Activated CD8-positive, alpha-beta memory T cell treated with anti-CD3 and anti-CD28 coated beads, Interleukin-2, amount 10 ng/mL, durations not matched to agents 7 days and 5 days (primary cell): ENCODE data around the gene CASTOR1. TPM values are rescaled to one million over a fixed set of nuclear protein-coding genes. Genes with fewer than 3 reads are reported as not detected.

ENCODE experiments used
- ATAC-seq: fragments of 150-1000 bp; cut with Tn5 transposase; one replicate; pipeline ENCODE4 v1.10.0; 2021; ENCODE audit warnings: moderate library complexity
- CTCF ChIA-PET: fragments of 350-600 bp; sonication (Branson Sonifier 250); formaldehyde crosslinking; loops from one replicate; lab custom pipeline; 2021; ENCODE audit warnings: antibody characterized with exemption; lab: Charles Lee
- DNase-seq: peaks from one replicate; pipeline ENCODE4 v3.0.0-alpha.2; 2020
- H3K27ac Mint-ChIP-seq: one replicate; pipeline ENCODE4 v1.8.0; 2021; ENCODE audit warnings: mild to moderate bottlenecking, mixed read lengths
- H3K27me3 Mint-ChIP-seq: one replicate; pipeline ENCODE4 v1.8.0; 2021; ENCODE audit warnings: mixed read lengths
- H3K36me3 Mint-ChIP-seq: one replicate; pipeline ENCODE4 v1.8.0; 2021; ENCODE audit warnings: mild to moderate bottlenecking, mixed read lengths
- H3K4me1 Mint-ChIP-seq: one replicate; pipeline ENCODE4 v1.8.0; 2021; ENCODE audit warnings: mixed read lengths
- H3K4me3 Mint-ChIP-seq: one replicate; pipeline ENCODE4 v1.8.0; 2021; ENCODE audit warnings: mild to moderate bottlenecking, moderate library complexity, mixed read lengths
- H3K9me3 Mint-ChIP-seq: one replicate; pipeline ENCODE4 v1.8.0; 2022; ENCODE audit warnings: low read depth, mixed read lengths
- total RNA-seq, 2 experiments: library from RNA; stranded (reverse); gene quantifications; one replicate each; pipeline ENCODE4 v1.2.3, GENCODE V29; 2021

Gene CASTOR1
- total RNA-seq, 2 experiments from 2014 or later = 8.7 to 10.2 TPM

- no peaks in the 10 kb centered on the region for H3K9me3 Mint-ChIP-seq
- CTCF ChIA-PET = interaction anchor here (1.5 kb wide), 2 partner anchors 13 to 139 kb away, joined by 3 to 10 read pairs; no protein-coding TSS in a partner anchor
- ATAC-seq (no peak), DNase-seq (no peak)
- H3K27me3 Mint-ChIP-seq = peaks cover 3% of the 10 kb centered on the region
- peak overlapping the region; percentile 92 for H3K4me3 Mint-ChIP-seq
- H3K4me1 Mint-ChIP-seq = peaks cover 81% of the 10 kb centered on the region
- H3K36me3 Mint-ChIP-seq = peaks cover 28% of the 10 kb centered on the region
- no peak overlapping the region for H3K27ac Mint-ChIP-seq
Measured at GRCh38 chr22:30247974-30248373, 41.3 kb downstream of the CASTOR1 start.

GRCh38 chr22:30247561-30247960 lies 41.7 kb downstream of the CASTOR1 start:
- CTCF ChIA-PET = interaction anchor here (1.5 kb wide), 1 partner anchor 139 kb away, joined by 10 read pairs; no protein-coding TSS in a partner anchor
- ATAC-seq (no peak), DNase-seq (no peak)
- H3K4me3 Mint-ChIP-seq = peak overlapping the region; percentile 92
- peaks cover 32% of the 10 kb centered on the region for H3K36me3 Mint-ChIP-seq
- H3K4me1 Mint-ChIP-seq = peaks cover 81% of the 10 kb centered on the region
- peak overlapping the region; percentile 77 for H3K27ac Mint-ChIP-seq
- H3K9me3 Mint-ChIP-seq = no peaks in the 10 kb centered on the region
- H3K27me3 Mint-ChIP-seq = peaks cover 3% of the 10 kb centered on the region

GRCh38 chr22:30246814-30247376 lies 42.4 kb downstream of the CASTOR1 start:
- H3K36me3 Mint-ChIP-seq = peaks cover 35% of the 10 kb centered on the region
- DNase-seq (no peak), ATAC-seq (peak; percentile 28)
- H3K9me3 Mint-ChIP-seq = no peaks in the 10 kb centered on the region
- CTCF ChIA-PET = interaction anchor here (1.5 to 1.6 kb wide), 5 partner anchors 8 to 135 kb away, joined by 4 to 6 read pairs (median 5); no protein-coding TSS in a partner anchor
- H3K4me3 Mint-ChIP-seq = peak overlapping the region; percentile 92
- peak overlapping the region; percentile 77 for H3K27ac Mint-ChIP-seq
- peaks cover 78% of the 10 kb centered on the region for H3K4me1 Mint-ChIP-seq
- peaks cover 3% of the 10 kb centered on the region for H3K27me3 Mint-ChIP-seq

GRCh38 chr22:30245985-30246813 lies 43.1 kb downstream of the CASTOR1 start, which contains the start of gene LIF:
Gene LIF (minus strand): TSS chr22:30246759. CDS start chr22:30246695, 64 bp downstream.
- peaks cover 75% of the 10 kb centered on the region for H3K4me1 Mint-ChIP-seq
- peaks cover 38% of the 10 kb centered on the region for H3K36me3 Mint-ChIP-seq
- peak within 1 kb of the TSS; percentile 92 for H3K4me3 Mint-ChIP-seq
- peak within 1 kb of the TSS; percentile 95 for H3K27ac Mint-ChIP-seq
- peak; percentile 74 for ATAC-seq
- no peaks in the 10 kb centered on the region for H3K9me3 Mint-ChIP-seq
- H3K27me3 Mint-ChIP-seq = peaks cover 3% of the 10 kb centered on the region
- CTCF ChIA-PET = interaction anchor here (0.8 to 3.1 kb wide), 8 partner anchors 9 to 138 kb away, joined by 3 to 23 read pairs (median 5); no protein-coding TSS in a partner anchor
- DNase-seq = peak; percentile 71

- DNase-seq = no peak
- H3K9me3 Mint-ChIP-seq = no peaks in the 10 kb centered on the region
Measured at GRCh38 chr22:30245181-30245984, 43.9 kb downstream of the CASTOR1 start.

GRCh38 chr22:30244641-30245040 lies 44.7 kb downstream of the CASTOR1 start:
- ATAC-seq (no peak), DNase-seq (no peak)
- H3K9me3 Mint-ChIP-seq = no peaks in the 10 kb centered on the region
- peaks cover 3% of the 10 kb centered on the region for H3K27me3 Mint-ChIP-seq
- H3K27ac Mint-ChIP-seq = peak overlapping the region; percentile 95
- CTCF ChIA-PET = interaction anchor here (1.0 to 3.1 kb wide), 4 partner anchors 19 to 137 kb away, joined by 3 to 23 read pairs (median 6); partner anchors contain the start of gene OSM
- peaks cover 69% of the 10 kb centered on the region for H3K4me1 Mint-ChIP-seq
- peak overlapping the region; percentile 92 for H3K4me3 Mint-ChIP-seq
- H3K36me3 Mint-ChIP-seq = peaks cover 47% of the 10 kb centered on the region

More at GRCh38 chr22:30245181-30245984, 43.9 kb downstream of the CASTOR1 start:
- peak; percentile 2 for ATAC-seq
- Mint-ChIP-seq H3K27me3 (peaks cover 3% of the 10 kb centered on the region), H3K4me1 (peaks cover 74% of the 10 kb centered on the region), H3K27ac (peak overlapping the region; percentile 95), H3K4me3 (peak overlapping the region; percentile 92), H3K36me3 (peaks cover 47% of the 10 kb centered on the region)
- CTCF ChIA-PET = interaction anchor here (0.8 to 3.1 kb wide), 11 partner anchors 10 to 137 kb away, joined by 3 to 23 read pairs (median 5); partner anchors contain the start of gene OSM

- Mint-ChIP-seq H3K27me3 (peaks cover 3% of the 10 kb centered on the region), H3K36me3 (peaks cover 47% of the 10 kb centered on the region), H3K4me1 (peaks cover 66% of the 10 kb centered on the region), H3K9me3 (no peaks in the 10 kb centered on the region), H3K27ac (peak overlapping the region; percentile 95), H3K4me3 (peak overlapping the region; percentile 92)
- ATAC-seq (no peak), DNase-seq (no peak)
- CTCF ChIA-PET = interaction anchor here (2.1 to 3.1 kb wide), 3 partner anchors 20 to 136 kb away, joined by 5 to 23 read pairs (median 7); no protein-coding TSS in a partner anchor
Measured at GRCh38 chr22:30244066-30244465, 45.2 kb downstream of the CASTOR1 start.

GRCh38 chr22:30243661-30244060 lies 45.6 kb downstream of the CASTOR1 start:
- ATAC-seq (no peak), DNase-seq (no peak)
- H3K27me3 Mint-ChIP-seq = peaks cover 3% of the 10 kb centered on the region
- peak overlapping the region; percentile 92 for H3K4me3 Mint-ChIP-seq
- no peaks in the 10 kb centered on the region for H3K9me3 Mint-ChIP-seq
- H3K36me3 Mint-ChIP-seq = peaks cover 47% of the 10 kb centered on the region
- peaks cover 66% of the 10 kb centered on the region for H3K4me1 Mint-ChIP-seq
- CTCF ChIA-PET = interaction anchor here (2.1 to 3.1 kb wide), 3 partner anchors 20 to 136 kb away, joined by 5 to 23 read pairs (median 7); no protein-coding TSS in a partner anchor
- peak overlapping the region; percentile 95 for H3K27ac Mint-ChIP-seq

GRCh38 chr22:30241576-30242371 lies 47.5 kb downstream of the CASTOR1 start:
- DNase-seq = no peak
- no peak for ATAC-seq
- no peaks in the 10 kb centered on the region for H3K9me3 Mint-ChIP-seq
- CTCF ChIA-PET = interaction anchor here (1.0 kb wide), 1 partner anchor 14 kb away, joined by 3 read pairs; no protein-coding TSS in a partner anchor
- peaks cover 53% of the 10 kb centered on the region for H3K4me1 Mint-ChIP-seq
- H3K27ac Mint-ChIP-seq = peak overlapping the region; percentile 71
- H3K36me3 Mint-ChIP-seq = peaks cover 47% of the 10 kb centered on the region
- peak overlapping the region; percentile 33 for H3K4me3 Mint-ChIP-seq
- no peaks in the 10 kb centered on the region for H3K27me3 Mint-ChIP-seq

GRCh38 chr22:30240541-30241417 lies 48.5 kb downstream of the CASTOR1 start:
- Mint-ChIP-seq H3K36me3 (peaks cover 44% of the 10 kb centered on the region), H3K4me1 (peaks cover 54% of the 10 kb centered on the region), H3K4me3 (no peak overlapping the region), H3K27me3 (no peaks in the 10 kb centered on the region), H3K9me3 (no peaks in the 10 kb centered on the region), H3K27ac (peak overlapping the region; percentile 73)
- ATAC-seq (no peak), DNase-seq (no peak)
- CTCF ChIA-PET = no interaction called here
